HG03045 (cell line): ENCODE data around the gene AGAP1.
A peak's percentile ranks its signal among the peaks of the same experiment; 100 is the strongest.
"Not testable (repeated sequence)": the region's sequence is repeated elsewhere in the genome, so short reads cannot be mapped to it uniquely, and the experiment has no call there.

Experiments used
- ATAC-seq: cut with Tn5 transposase; IDR thresholded peaks from one replicate; pipeline ENCODE4 v1.9.1; 2021; ENCODE audit warnings: mild to moderate bottlenecking, moderate library complexity; ENCODE audit not compliant: unreplicated experiment

The AGAP1 gene

GRCh38 chr2:235749121-235749770 is 255.4 kb downstream of the AGAP1 start:
- no peak for ATAC-seq

DNA sequence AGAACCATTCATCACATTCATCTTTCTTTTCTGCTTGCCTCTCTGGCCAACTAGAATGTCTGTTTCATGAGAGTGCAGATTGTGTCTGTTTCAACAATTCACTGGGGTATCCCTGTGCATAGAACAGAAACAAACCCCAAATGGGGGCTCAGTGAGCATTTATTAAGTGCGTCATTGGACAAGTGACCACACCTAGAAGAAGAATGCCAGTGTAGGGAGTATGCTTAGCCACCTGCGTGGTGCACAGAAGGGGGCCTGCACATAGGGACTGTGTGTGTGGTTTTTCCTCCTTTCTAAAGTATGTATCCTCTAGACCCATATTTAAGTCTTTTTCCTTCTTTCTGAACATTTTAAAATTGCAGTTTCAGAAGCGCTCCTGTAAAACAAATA is 255.9 kb downstream of the AGAP1 start:
- ATAC-seq: no peak

DNA sequence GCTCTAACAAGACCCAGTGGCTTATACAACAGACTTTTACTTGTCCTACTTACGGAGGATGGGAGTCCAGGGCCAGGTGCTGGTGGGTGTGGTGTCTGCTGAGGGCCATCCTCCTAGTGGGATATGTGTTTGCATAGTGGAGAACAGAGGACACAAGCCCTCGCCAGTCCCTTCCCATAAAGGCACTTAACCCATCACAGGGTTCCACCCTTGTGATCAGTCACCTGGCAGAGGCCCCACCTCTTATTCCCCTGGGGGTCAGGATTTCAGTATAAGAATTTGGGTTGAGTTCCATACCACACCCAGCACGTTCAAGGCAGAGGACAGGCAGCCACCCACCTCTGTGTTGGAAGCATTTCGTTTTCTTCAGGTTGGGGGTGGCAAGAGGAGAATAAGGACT is 259.0 kb downstream of the AGAP1 start:
- no peak for ATAC-seq

DNA sequence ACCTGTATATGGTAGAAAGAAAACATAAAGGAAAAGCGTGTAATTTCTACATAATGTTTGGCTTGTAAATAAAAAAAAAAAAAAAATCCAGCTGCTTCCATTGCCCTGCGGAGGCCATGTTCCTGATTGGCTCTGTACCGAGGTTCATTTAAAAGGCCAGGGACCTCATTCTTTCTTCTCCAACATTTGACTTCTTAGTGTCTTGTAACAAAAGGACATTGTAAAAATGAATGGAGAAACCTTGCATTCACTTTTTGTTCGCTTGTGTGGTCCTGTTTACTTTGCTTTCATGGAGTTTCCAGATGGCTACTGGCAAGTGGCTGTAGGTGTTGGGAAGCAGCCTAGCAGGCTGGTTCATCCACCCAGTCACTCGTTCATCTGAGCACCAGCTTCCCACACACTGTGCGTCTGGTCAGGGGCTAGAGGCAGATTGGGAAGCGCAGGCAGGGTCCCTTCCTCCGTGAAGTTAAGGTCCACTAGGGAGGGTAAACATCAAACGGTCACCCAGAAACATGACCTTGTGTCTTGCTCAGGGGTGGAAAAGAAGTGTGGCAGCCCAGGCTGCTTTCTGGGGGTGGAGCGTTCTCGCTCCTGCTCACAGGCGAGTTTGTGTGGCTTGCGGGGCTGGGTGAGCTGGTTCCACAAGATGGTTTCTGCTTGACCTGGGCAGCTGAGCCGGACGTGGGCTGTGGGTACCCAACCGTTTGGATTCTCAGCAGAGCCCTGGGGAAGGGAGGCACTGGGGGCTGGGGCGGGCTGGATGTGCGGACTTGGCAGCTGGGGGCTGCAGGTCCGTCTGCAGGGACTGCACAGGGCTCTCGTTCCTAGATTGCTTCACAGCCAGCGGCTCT is 260.7 kb downstream of the AGAP1 start:
- ATAC-seq: no peak

DNA sequence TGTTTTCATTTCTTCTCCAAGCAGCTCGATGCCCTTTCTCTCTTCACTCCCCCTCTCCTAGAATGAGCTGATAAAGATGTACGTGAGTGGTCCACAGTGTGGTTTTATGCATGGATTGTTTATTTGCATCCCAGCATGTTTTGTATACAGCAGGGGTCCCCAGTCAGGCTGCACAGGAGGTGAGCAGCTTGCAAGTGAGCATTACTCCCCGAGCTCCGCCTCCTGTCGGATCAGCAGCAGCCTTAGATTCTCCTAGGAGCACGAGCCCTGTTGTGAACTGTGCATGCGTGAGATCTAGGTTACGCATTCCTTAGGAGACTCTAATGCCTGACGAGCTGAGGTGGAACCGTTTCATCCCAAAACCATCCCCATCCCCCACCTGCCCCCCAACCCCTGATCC is 262.6 kb downstream of the AGAP1 start:
- ATAC-seq: no peak

GRCh38 chr2:235757212-235757611 is 263.4 kb downstream of the AGAP1 start:
- ATAC-seq: no peak

- ATAC-seq: no peak
These were observed 263.8 kb downstream of the AGAP1 start for GRCh38 chr2:235757640-235758039.

- ATAC-seq: no peak
These were observed 269.2 kb downstream of the AGAP1 start for GRCh38 chr2:235762832-235763598.

- ATAC-seq: no peak
These were observed 270.0 kb downstream of the AGAP1 start for GRCh38 chr2:235763816-235764215.

DNA sequence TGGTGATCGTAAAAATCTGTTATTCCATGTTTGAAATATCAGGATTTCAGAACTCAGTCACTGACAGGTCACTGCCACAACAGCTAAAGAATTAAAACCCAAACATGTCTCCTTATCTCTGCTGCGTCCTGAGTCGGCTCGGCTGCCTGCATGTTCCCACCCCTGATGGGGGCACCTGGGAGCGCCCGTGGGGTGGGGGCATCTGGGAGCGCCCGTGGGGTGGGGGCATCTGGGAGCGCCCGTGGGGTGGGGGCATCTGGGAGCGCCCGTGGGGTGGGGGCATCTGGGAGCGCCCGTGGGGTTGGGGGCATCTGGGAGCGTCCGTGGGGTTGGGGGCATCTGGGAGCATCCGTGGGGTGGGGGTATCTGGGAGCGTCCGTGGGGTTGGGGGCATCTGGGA is 270.6 kb downstream of the AGAP1 start:
- ATAC-seq: not testable (repeated sequence)

DNA sequence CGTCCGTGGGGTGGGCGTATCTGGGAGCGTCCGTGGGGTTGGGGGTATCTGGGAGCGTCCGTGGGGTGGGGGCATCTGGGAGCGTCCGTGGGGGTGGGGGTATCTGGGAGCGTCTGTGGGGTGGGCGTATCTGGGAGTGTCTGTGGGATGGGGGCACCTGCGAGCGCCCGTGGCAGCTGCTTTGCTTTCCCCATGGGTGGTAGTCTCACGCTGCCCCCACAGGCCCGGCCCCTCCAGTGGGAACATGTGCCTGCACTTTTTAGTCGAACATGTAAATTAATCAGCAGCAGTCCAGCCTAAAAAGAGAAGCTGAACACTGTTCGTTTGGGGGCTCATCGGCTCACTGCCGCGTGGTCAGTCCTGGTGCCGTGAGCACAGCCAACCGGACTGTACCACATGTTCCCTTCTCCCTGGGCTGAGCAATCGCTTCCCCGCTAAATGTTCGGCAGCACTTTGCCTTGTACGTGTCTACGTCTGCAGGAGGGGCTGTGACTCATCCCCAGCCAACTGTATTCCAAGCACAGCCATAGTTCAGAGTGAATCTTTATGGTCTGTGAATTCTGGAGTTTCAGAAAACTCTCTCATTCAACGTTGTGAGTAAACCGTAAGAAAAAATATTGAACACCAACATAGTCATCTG is 271.5 kb downstream of the AGAP1 start:
- ATAC-seq: no peak

DNA sequence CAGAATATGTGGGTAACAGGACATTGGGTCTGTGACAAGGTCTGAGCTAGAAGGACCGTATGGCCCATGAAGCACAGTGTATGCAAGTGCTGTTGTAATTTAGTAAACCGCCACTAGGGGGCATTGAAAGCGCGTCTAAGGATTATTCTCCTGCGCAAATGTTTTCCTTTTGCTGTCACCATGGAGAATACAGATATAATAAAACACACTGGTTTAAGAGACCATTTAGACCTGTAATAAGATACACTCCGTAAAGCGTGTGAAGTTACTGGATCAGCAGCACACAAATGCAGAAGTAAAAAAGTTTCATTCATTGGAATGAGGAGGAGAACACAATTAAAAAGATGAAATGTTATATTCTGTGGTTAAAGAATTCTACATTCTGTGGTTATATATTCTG is 272.4 kb downstream of the AGAP1 start:
- ATAC-seq: no peak

DNA sequence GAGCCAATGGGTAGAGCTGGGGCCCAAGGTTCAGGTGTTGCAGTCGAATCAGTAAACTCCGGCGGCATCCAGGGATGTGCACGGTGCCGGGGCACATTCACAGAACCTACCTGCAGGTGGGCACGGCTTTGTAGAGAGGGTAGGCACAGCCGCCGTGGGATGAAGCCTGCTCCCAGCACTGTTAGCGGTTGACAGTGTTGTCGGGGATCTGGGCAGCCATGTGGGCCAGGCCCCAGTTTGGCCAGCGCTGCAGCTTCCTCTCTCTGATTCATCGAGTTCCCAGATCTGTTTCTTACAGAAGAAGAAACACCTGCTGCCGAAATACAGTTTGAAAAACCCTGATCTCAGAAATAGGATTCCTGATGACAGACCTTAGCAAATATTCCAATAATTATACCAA is 274.8 kb downstream of the AGAP1 start:
- ATAC-seq: no peak

DNA sequence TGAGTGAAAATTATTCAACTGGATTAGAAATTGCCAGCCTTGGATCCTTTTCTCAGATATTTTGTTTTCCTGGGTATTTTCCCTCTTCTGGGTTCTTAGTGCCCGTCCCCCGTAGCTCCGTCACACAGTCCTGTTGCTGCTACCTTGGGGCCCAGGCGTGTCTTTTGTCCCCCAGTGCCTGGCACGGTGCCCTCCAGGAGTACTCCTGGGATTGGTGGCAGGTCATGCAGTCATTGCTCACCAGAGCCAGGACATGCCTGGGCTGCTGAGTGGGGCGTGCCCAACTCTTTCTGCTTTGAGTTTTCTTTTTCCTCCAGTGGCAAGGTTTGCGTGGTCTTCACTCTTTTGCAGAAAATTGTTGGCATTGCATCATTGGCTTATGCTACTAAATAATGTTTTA is 275.2 kb downstream of the AGAP1 start:
- no peak for ATAC-seq

DNA sequence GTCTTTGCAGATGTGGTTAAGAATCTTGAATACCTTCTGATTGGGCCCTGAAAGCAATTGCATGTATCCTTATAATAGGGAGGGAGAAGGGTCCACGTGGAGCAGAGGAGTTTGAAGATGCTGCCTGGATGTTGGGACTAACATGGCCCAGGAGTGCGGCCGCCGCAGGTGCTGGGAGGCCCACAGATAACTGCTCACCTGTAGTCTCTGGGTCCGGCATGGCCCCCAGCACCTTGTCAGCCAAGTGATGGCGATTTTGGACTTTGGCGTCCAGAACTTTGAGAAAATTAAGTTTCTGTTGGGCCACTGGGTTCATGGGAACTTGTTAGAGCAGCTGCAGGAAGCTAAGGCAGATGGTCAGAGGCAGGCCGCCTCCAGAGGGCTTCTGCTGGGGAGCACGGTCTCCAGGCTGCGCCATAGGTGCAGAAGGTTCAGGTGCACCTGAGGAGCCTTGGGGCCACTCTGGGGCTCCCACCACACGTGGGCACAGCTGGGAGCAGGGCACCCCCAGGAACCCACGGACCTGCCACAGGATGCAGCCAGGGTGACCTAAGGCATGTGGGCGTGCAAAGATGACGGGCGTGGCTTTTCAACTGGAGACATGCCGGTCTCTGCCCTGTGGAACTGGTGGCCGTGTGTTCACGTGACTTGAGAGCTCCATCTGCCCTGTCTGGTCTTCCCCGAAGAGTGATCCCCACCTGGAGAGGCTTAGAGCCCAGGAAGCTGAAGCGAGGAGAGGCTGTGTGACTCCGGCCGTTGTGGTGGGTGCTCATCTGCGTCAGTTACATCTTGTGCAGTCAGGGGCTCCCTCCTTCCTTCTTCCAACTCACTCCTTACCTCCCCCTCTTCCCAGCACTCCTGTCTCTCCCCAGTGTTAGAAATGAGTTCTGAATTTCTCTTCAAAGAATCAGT is 277.3 kb downstream of the AGAP1 start:
- ATAC-seq: no peak

- no peak for ATAC-seq
These were observed 279.5 kb downstream of the AGAP1 start for GRCh38 chr2:235773188-235773928.

DNA sequence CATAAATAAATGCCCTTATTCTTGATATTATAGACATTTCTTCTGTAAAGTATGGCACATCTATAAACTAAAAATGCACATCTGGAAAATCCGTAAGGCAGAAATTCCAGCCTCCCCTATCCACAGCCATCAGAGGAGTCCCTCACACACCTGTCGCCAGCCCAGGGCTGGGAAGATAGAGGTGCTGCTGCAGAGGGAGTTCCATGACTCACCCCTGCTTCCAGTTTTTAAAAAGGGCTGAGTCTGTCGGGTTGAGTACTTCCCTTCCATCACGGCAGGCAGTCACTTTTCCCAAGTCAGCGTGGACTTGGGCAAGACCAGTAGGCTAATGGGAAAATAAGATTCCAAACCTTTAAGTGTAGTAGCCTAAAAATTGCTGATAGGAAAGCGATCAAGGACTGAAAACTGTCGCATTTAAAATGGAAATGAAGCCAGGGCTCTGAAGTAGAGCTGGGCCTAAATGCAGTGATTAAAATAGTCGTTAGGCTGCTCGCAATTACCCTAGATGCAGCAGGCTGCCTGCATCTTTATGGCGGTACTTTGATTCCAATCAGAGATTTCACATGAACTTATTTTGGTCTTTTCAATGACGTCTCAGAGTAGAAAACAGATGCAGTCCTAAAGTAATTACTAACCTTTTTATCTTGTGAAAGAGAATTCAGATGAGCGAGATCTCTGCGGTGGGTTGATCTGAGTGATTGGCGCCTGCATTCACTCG is 280.5 kb downstream of the AGAP1 start:
- no peak for ATAC-seq

- ATAC-seq: no peak
These were observed 282.7 kb downstream of the AGAP1 start for GRCh38 chr2:235776531-235776930.

DNA sequence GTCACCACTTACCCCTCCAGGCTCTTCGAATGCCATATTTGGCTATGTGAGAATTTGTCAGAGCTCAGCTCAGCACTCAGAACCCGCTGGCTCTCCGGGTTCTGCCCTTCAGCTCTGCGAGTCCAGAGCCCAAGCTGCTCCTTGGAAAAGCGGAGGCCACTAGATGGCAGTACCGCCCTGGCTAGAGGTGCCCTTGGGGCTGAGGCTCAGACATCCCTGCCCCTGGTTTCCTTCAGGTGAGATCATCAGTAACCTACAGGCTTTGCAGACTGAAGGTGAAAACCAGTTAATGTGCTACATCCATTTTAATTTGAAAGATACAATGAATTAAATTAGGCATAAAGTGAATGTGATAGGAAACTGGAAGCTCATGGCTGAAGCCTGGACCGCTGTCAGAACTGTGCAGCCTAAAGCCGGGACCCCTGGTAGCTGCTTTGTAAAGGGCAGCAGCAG is 285.6 kb downstream of the AGAP1 start:
- ATAC-seq: peak; percentile 56
